Fibroblast of peridontal ligament (primary cell): ENCODE results near the gene S100A4.
"Not testable (repeated sequence)": the region's sequence is repeated elsewhere in the genome, so short reads cannot be mapped to it uniquely, and the experiment has no call there.

Source experiments
- DNase-seq: peaks from one replicate; pipeline ENCODE4 v3.0.0-alpha.2; 2010; ENCODE audit errors: extremely low read depth

S100A4 gene

DNA sequence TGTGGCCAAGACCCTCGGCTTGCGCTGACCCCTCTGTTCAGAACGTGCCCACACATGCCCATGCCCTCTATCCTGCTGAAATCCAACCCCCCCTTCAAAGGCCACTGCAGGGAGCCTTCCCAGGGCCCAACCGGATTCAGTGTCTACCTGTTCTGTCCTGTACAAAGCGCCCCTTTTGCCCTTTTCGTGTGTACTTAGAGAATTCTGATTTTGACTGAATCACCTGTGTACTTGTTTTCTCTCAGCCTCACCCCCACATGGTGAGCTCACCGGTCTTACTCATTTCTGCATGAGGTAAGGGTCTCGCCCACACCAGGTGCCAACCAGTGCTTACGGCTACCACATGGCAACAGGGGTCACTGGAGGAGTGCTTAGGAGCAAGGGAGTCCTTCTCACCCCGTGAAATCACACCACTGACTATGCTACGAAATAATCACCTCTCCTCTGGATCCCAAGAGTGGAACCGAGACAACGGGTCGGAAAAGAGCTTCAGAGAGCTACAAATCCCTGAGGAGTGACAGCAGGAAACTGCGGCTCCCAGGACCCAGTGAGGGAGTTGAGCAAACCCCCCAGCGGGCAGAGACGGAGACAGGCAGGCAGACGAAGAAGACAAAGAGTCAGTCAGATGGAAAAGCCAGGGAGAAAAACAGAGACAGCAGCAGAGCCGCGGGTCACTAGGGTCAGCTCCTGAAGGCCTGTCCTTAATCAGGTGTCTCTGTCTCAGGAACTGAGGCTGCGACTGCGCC lies 22.2 kb upstream of the S100A4 start:
- no peak for DNase-seq

DNA sequence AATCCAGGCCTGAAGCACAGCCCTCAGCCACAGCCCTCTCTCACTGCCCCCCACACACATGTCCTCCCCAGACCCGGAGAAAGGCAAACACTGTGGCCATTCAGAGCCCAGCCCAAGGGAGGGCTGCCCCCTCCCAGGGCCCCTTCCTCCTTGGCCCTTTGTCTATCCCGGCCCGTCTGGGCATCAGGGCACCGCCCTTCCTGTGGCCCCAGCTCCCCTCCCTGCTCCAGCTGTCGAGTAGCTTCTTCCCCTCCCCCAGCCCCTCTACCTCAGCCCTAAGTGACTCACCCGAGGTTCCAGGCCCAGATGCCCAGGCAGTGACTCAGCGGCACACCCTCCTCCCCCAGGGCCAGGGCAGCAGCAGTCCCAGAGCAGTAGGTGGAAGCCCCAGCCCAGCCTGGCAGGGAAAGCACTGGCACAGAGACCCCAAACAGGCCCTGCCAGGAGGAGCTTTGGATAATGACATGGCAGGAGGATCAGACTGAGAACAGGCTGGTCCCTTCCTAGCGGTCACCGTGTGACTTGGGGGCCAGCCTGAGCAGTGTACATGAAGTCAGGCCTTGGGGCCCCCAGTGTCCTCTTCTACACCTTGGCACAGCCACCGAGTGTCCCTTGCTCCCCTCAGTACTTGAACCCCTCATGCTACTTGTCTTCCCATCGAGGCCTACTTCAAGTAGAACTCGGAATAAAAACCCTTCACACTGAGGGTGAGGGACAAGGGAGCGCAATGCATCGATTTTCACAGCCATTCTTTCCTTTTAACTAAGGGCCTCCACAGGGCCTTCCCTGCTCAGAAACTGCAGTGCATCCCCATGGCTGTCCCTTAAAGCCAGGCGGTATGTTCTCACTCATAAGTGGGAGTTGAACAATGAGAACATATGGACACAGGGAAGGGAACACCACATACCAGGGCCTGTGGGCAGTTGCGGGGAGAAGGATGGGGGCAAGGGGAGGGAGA lies 21.1 kb upstream of the S100A4 start:
- peak; percentile 96 for DNase-seq

DNA sequence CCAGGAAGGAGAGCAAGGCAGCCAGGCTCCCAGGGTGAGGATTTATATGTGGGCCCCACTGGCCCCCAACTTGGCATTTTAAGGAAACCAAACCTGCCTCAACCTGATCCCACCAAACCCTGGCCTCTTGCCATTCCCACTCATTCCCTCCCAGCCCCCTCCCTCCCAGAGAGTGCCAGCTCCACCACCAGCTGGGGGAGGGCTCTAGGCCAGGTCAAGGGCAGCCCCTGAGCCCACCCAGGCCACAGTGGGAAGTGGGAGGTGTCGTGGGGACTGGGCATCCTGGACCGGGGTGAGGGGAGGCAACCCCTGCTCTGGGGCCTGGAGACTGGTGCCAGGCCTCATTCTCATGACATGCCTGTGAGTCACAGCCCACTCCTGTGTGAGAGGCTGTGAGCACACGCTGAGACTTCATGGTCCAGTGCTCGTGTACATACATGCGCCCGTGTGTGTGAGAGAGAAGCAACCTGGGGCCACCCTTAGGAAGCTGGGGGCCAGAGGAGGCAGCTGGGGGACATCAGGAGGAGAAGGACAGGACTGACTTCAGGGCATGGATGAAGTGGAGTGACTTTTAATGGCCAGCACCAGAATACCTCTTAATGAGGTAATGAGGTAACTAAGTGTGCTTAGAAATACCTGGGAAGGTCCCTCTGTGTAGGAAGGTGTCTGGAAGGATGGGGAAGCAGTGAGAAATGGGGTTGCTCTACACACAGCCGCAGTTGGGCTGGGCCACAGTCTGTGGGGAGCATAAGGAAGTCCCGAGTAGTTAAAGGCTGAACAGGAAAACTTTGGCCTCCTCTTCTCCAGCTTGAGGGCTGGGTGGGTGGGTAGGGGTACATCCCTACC lies 20.1 kb upstream of the S100A4 start, which contains the start of gene S100A2:
Gene S100A2, minus strand, starts transcription at position 316 of the 846 bp plus-strand sequence. CDS start 1,967 bp downstream, outside the sequence.
- DNase-seq: peak; percentile 90

DNA sequence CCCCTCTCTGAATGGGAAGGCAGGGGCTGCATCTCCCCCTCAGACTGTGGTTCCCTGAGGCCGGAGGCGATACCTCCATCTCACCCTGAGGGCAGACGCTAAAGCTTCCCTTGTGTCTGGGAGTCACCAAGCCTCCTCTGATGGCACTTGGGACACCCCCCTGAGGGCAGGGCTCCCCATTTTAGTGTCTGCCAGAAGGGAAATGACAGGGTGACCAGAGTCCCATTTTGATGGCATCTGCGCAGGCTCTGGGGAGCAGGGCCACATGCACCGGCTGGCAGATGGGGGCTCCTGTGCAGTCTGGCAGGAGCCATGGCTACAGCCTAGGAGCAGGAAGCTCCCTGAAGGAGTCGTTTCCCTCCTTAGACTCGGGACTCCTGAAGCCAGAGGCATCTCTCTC lies 18.4 kb upstream of the S100A4 start:
- no peak for DNase-seq

- no peak for DNase-seq
These were observed 17.9 kb upstream of the S100A4 start for GRCh38 chr1:153563483-153563901.

GRCh38 chr1:153562021-153562420 lies 16.4 kb upstream of the S100A4 start:
- DNase-seq: not testable (repeated sequence)

DNA sequence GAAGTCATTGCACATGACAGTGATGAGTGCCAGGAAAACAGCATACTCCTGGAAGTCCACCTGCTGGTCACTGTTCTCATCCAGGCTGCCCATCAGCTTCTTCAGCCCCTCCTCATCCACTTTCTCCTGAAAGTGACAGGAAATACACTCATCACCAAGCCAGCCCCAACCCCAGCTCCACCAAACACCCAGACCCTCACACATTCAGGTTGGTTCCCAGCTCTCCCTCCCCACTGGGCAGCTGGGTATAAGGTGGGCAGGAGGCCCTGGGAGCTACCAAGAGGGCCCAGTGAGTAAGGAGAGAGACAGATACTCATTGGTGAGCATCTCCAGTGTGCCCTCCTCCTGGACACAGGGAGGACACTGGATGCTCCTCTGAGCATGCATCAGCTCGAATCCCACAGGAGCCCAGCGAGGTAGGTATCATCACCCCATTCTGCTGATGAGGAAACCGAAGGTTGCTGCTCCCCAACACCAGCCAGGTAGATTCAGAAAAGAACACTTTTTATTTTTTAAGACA lies 15.9 kb upstream of the S100A4 start:
- no peak for DNase-seq

DNA sequence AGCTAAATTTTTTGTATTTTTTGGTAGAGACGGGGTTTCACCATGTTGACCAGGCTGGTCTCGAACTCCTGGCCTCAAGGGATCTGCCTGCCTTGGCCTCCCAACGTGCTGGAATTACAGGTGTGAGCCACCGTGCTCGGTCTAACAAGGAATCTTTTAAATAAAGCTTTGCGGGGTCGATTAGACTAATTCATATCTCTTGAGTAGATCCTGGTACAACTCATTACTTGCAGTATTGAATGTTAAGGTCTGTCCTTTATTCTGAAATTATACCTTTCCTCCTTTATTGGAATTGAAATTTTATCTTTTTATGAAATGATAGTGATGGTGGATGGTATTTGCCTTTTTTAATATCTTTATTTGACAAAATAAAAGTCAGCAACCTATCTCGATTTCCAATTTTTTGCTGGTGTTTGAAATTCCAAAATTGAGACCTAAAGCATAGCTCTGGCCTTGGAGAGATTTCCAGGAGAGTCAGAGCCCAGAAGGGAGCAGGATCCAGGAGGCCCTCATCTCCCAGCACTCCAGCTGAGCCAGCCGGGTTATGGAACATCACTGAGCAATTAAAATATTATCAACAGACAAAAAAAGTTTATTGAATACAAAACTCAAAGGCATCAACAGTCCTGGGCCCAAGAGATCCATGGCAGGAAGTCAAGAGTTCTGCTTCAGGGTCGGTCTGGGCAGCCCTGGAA lies 15.3 kb upstream of the S100A4 start:
- no peak for DNase-seq

- no peak for DNase-seq
These were observed 14.6 kb upstream of the S100A4 start for GRCh38 chr1:153560241-153560640.

DNA sequence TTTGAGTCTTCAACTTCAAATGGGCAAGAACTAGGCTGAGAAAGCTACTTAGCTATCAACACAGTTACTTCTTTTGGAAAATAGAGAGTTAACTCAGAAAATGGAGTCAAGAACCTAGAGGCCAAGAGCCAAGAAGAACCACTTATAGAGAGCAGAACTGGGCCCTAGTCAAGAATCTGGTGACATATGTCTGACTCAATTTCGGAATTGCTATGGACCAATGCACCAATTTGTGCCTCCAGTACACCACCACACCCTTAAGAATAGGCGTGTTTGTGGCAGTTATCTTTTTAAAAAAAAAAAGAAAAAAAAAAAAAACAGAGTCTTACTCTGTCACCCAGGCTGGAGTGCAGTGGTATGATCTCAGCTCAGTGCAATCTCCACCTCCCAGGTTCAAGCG lies 12.3 kb upstream of the S100A4 start:
- DNase-seq: no peak

DNA sequence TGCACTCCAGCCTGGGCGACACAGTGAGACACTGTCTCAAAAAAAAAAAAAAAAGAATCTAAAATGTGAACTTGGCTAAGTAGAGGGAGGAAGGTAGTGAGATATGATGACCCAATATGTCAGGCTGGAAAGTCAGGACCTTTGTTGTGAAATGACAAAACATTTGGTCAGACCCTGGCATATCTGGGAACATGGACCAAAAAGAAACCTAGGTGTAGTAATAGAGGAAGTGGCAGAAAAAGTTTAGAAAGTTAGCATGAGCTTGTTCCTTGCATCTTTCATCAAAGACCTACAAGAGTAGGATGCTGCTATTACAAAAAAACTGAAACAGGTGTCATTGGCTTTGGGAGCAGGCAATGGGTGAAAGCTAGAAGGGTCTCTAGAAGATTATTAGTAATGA lies 10.7 kb upstream of the S100A4 start:
- DNase-seq: no peak

DNA sequence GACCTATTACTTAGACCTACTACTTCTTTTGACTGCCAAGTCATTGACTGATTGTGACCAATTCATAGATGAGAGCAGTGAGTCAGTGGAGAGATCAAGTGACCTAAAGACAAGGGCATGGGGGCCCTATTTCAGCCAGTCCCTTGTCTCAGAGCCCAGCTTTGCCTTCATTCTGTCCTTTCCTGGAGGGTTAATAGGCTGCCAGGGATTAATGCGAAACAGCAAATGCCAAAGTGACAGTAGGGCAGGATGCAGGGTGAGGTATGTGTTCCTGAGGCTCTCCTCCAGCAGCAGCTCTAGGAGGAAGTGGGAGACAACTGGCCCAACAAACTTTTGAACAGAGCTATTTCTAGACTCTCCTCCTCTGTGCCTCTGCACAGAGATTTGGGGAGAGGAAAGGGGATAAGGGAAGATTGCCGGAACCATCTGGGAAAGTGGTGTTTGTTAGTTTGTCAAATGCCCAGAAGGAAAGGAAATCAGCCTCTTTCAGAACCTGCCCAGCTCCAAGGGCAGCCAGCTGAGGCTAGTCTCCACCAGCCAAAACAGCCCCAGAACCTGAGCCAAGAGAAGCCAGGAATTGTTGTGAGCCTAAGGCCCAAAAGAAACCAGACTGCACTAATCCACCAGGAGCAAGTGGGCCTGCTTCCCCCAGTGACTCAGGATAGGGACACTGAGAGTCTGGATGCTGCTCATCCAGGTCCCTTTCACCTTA lies 8.4 kb upstream of the S100A4 start:
- DNase-seq: peak; percentile 36

GRCh38 chr1:153553096-153553495 lies 7.5 kb upstream of the S100A4 start:
- no peak for DNase-seq

DNA sequence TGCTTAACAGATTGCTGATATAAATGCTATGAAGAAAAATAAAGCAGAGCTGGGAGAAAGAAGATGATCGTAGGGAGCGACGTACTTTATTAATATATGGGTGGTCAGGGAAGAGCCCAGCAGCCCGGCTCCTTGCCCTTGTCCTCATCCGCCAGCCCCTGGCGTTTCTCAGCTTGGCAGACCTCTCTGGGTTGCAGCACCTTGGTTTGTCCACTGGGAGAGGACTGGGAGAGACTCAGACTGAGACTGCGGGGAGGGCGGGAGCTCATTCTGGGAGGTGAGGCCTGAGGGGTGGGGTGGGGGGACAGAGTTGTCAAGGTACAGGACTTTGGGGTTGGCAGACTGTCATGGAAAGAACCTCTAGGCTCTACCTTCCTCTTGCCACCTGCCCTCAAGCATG lies 6.7 kb upstream of the S100A4 start:
- no peak for DNase-seq

GRCh38 chr1:153550827-153551500 lies 5.4 kb upstream of the S100A4 start:
- DNase-seq: no peak

- no peak for DNase-seq
These were observed 4.8 kb upstream of the S100A4 start for GRCh38 chr1:153550398-153550758.

DNA sequence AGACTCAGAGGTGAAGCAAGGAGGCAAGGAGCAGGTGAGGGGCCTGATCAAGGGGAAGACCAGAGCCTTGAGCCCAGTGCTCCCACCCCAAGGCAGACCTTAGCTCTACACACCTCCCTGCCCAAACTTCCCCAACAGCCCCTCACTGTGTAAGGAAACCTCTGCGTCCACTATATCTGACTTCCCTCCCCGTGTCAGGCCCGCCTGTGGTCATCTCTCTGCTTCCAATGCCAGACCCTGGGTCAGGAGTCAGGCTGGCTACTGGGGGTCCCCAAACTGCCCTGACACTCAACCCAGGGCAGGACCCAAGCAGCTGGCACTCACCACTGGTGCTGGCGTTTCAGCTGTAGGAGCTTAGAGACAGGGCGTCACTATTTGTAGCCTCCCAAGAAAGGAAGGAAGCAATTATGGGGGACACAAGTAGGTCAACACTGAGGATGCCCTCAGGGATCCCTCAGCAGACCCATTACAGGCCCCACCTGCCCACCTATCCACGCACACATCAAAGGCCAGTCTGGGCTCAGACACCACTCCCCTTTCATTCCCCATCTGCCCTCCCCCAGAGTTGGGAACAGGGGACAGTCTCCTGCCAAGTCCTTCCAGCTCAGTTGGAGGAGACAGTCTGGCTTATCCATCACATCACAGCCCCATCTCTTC lies 4.3 kb upstream of the S100A4 start:
- DNase-seq: no peak

DNA sequence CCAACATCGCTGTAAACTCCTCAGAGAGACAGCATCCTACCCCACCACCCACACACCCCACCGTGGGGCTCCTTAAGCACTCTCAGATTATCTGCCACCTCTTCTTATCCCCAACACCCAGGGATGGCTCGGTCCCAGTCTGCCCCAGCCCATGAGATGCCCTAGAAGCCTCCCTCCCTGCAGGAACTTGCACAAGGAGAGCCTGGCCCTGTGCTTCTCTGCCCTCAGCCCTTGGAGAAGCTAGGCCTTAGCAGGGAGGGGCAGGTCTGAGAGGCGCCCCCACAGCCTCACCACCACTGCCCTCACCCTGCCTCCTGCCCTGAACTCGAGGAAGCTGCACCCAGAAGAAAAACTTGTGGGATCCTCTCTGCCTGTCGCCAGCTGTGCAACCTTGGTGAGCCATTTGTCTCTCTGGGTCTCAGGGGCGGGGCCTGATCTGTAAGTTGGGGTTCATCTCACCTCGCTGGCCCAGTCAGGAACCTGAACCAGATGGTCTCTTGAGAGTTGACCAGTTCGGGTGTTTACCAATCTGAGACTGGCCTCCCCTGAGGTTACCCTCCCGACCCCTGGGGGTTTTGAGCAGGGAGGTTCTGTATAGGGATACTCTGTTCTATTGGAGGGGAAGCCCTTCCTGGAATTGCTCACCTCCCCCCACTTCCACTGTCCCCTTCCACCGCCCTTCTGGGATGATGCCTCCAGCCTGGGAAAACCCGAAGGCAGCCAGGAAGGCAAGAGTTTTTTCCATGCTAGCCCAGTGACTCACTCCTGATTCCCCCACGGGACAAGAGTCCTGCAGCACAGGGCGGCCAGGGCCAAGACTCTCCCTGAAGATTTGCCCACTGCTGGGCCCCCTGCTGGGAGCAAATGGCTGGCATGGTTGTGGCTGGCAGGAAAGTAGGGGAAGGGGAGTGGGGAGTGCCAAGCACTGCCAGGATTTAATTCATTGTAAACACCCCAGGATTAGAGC lies 3.4 kb upstream of the S100A4 start, which contains the start of gene S100A3:
Gene S100A3, minus strand, starts transcription at position 537 of the 967 bp plus-strand sequence. CDS start 773 bp downstream, outside the sequence.
- DNase-seq: peak; percentile 93
